GM19025 (cell line): ENCODE data around the gene FAM72B.
"Not testable (repeated sequence)": the region's sequence is repeated elsewhere in the genome, so short reads cannot be mapped to it uniquely, and the experiment has no call there.

Experiments used
- ATAC-seq: cut with Tn5 transposase; IDR thresholded peaks from one replicate; pipeline ENCODE4 v1.9.1; 2021; ENCODE audit warnings: mild to moderate bottlenecking, low read depth, moderate library complexity; ENCODE audit not compliant: unreplicated experiment

Gene FAM72B

DNA sequence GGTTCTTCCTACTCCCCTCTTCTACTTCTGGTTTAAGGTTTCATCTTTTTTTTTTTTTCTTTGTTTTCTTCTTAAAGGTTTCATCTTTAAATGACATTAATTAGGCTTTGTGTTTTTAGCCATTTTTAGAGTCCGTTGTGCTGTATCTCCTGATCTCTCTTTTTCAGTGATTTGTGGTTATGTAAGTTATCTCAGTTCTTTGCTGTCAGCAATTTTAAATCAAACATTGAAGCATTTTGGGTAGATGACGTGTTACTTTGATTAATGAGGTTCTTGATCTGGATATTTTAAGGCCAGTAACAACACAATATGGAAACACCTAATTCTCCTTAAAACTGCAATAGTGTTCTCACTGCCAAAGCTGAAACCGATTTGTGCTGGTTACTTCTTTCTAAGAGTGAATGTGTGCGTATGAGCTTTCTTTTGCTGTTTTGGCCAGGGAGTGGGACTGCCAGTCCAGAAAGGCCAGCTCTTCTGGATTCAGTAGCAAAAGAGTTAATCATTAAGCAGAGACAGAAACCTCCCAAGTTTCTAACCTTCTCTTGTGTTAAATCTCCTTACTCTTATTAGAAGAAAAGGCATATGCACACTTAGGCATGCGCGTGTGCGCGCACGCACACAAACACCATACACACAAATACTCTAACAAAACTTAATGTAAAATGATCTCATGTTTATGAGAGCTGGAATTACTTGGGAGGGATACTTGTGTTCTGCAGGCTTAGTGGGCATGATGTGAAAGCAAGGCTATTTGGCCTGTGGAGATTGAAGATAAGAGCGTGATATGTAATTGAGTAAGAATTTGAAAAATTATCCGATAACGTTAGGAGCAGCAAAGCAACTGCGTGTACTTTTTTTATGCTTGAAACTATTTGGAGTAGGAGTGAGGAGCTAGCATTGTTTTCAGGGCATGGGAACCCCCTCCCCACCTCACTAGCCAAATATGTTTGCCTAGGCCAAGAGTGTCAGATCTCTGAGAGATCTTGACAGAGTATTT is 17.1 kb upstream of the FAM72B start:
- ATAC-seq = not testable (repeated sequence)

DNA sequence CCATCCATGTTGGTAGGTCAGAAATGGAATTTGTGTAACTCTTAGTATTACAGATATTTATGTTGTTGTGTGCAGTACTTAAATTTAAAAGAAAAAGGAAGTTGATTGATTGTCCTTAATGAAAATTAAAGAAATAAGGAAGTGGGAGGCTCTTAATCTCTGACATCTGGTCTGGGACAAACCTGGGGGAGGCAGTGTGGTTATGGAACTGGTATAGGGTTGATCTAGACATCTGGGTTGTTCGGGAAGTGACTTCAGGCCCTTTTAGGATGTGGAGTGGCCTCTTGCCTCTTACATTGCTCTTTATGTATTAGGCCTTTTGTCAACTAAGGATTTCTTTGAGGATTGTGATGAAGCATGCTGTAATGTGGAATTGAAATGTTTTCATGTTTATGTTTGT is 16.1 kb upstream of the FAM72B start:
- not testable (repeated sequence) for ATAC-seq

DNA sequence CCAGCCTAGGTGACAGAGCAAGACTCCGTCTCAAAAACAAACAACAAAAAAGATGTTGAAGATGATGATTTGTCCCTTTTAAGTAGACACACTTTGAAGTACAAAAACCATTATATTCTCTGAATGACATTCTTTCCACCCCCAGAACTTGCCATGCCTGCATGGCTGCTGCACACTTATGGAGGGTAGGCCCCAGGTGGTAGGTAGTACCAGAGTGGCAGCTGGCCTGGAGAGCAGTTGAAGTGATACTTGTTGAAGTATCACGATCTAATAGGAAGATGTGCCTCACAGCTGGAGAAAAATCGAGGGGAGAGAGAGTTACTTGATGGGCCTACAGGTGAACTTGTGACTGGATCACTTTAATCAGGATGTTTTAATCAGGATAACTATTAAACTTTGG is 15.6 kb upstream of the FAM72B start:
- not testable (repeated sequence) for ATAC-seq

DNA sequence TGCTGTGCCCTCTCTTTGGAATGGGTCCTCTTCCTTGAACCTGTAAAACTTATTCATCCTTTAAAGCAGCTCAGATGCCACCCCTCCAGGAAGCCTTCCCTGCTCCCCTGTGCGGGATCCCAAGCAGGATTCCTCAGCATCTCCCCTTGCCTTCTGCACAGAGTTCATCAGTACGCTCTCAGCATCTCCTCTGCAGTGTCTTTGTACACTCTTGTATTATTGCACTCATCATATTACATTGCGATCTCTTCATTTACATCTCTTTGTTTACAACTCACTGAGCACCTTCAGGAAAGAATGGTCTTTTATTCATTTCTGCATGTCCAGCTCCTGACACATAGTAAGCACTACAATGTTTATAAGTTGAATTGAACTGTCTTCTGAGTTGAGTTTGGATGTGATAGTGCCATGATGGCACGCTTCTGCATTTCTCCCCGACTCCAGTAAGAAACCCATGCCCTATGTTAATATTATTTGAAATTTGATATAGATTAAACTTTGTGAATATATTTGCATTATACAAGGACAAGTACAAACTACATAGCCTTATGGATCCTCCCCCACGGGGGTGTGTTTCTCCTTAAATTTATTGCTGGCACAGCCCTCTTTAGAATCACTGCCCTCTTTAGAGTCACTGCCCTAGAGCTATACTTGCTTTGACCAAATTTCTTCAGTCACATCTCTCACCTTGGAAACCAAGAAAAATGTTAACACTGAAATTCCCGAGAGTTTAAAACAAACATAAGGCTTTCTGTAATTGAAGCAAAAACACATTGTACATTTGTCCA is 13.1 kb upstream of the FAM72B start:
- ATAC-seq = not testable (repeated sequence)

DNA sequence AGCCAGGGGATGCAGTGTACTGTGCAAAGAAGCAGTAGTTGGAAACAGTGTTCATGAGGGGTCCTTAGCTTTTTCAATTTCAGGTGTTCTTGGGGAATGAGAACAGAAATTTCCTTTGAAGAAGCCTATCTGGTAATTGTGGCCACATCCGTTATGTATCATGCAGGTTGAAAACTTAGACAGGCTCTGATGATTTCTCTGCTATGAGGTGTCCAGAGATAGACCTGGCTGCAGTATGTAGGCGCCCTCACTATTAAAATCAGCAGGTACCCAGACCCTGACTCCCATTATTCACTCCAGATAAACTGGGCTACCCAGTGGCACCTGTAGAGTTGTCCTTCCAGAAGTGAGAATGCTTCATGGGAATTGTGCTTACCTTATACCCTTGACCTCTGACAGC is 8.4 kb upstream of the FAM72B start:
- ATAC-seq = not testable (repeated sequence)

DNA sequence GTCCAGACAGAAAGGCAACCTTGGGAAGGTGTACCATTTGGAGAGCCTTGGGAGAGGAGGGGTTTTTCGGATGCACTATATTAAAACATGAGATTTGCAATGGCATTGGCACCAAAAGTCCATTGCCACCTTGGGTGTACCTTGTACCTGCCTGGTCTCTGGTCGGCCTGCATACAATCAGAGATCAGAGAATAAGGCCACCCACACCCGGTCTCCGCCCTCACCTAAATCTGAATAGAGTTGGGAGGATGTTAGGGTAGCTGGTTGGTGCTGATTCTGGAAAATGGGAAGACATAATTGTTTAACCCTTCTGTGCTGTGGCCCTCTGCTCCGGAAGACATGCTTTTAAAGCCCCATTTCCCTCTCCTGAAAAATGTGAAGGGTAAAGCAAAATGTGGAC is 3.8 kb upstream of the FAM72B start:
- not testable (repeated sequence) for ATAC-seq

DNA sequence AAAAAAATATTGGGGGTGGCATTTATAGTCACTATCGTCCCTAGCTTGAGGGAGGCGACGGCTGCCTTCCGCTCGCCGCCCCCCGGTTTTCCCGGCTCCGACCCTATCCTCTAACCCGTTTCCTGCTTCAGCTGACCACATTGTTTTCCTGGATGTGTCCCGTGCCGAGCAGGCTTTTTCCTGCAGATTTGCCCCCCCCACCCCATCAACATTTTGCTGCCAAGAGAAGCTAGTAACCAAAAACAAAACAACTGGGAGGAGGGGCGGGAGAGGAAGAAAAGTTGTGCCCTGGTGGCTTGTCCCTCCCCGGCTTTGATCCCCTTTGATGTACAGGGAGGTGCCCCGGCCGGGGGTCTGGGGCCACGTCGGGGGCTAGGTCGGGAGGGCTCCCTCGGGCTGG is 2.1 kb upstream of the FAM72B start:
- ATAC-seq = not testable (repeated sequence)

DNA sequence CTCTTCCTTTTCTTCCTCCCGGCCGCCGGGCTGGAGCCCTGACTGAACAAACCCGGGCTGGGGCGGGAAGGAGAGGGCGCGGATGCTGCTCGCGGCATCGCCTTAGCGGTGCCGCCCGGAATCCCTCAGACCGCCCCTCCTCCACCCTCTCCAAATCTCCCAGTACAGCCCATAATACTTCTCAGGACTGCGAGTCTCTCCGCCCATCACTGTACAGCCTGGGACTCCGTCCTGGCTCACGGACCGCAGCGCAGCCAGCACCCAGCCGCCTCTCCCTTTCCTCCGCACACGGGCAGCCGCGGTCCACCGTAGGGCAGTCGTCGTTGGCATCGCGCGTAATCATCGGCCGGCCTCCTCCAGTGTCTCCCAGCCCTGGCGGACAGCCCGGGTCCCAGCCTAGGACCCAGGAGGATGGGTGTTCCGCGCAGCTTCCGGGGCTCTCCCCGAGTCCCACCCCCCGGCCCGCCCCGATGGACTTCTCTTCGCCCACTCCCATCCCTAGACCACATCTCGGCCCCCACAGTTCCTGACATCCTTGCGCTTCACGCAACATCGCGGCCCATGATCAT is 1.1 kb upstream of the FAM72B start:
- not testable (repeated sequence) for ATAC-seq

DNA sequence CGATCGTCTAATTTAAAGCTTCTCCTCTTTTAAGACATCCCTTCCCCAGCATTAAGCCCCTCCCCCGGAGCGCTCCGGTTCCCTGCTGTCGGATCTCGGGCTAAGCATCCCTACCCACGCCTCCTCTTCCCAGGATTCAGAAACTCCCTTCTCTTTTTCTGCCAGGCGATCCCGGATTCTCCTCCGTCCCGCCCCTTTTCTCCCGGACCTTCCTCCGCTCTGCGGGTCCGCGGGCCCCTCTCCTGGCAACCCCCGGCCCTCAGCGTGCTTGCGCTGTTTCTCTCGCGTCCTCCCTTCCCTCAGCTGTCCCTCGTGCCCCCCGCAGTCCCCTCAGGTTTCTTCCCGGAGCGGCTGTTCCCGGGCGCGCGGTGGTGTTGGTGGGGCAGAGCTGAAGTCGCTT is 273 bp downstream of the FAM72B start:
- ATAC-seq = not testable (repeated sequence)

DNA sequence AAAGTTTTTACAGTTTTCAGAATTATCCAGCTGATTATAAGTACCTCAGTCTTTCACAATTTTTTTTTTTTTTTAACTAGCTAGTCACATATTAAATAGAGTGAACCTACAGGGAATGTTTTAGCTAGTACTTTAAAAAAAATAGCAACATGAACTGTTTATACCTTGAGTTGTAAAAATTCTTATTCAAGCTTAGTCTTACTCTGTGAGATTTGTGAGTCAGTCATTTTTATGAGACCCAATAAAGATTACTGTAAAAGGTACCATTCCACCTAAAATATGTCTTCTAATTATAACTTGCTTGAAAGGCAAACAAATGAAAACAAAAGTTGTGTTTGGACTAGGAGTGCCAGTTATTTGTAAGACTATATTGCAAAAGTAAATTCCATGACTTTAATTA is 5.9 kb downstream of the FAM72B start:
- ATAC-seq = not testable (repeated sequence)

DNA sequence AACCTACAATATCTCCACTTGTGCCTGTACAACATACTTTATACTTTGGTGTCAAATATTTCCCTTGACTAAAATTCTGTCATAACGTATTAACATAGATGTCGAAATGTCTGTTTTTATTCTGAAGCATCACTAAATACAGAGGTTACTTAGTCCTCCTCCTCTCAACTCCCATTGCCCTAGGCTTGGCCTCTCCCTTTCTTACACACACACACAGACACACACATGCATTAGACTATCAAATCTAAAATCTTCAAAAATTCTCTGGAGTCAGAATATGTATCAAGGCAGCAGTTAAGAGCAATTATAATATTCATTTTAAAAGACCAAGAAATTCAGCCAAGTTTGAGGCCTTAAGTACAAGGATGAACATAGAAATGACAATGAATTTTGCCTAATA is 7.5 kb downstream of the FAM72B start:
- ATAC-seq = not testable (repeated sequence)

DNA sequence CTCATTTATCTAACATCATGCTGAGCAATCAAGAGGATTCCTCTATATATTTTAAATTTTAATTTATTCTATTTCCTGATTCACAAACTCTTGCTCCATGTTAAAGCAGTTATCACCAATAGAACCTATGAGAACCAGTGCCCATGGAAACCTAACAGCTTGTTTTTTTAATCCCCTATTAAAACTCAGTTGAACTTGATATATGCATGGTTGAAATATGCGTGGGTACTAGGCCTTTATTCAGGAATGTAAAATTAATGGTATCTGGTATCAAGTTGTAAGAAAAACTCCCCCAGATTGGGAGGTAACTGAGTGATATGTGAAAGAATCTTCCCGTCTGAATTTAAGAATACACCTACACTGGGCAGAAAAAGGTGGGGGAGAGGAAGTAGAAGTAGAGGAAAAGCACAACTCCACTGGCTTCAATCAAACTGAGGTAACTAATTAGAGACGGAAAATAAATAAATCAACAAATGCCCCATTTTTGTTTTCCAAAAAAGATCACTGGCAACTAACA is 15.9 kb downstream of the FAM72B start:
- not testable (repeated sequence) for ATAC-seq

DNA sequence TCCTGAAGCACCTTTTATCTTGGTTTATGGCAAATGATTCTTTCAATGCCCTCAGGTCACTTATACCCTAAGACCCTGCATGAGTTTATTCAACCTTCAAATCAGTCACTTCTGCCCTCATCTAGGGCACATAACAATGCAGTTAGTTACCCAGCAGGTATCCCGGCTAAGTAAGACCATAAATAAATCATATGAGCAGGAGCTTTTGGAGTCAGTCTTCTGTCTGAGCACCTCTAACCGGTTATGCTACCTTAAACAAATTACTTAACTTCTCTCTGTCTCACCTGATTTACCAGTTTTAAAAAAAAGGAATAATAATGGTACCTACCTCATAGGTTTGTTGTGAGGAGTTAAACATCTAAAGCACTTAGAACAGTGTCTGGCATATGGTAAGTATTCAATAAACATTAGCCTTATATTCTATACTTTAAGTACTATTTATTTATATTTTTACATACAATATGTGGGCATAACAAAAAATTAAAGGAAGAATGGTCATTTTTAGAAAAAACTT is 16.9 kb downstream of the FAM72B start:
- not testable (repeated sequence) for ATAC-seq

DNA sequence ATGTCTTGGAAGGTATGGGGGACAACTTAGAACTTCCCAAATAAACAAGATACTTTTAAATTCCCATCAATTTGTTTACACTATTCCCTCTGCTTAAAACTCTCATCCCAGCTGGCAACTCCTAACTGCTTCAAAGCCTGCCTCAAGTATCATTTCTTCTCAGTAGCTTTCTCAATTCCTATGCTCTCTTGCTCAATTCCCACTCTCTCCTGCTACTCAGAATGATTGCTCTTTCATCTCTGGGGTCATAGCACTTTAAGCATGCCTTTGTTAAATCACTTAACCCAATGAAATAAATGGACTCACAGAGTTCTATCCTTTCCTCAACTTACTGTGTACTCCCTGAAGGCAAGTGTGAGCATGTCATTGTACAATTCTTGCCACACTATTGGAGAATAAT is 18.8 kb downstream of the FAM72B start:
- ATAC-seq = not testable (repeated sequence)

DNA sequence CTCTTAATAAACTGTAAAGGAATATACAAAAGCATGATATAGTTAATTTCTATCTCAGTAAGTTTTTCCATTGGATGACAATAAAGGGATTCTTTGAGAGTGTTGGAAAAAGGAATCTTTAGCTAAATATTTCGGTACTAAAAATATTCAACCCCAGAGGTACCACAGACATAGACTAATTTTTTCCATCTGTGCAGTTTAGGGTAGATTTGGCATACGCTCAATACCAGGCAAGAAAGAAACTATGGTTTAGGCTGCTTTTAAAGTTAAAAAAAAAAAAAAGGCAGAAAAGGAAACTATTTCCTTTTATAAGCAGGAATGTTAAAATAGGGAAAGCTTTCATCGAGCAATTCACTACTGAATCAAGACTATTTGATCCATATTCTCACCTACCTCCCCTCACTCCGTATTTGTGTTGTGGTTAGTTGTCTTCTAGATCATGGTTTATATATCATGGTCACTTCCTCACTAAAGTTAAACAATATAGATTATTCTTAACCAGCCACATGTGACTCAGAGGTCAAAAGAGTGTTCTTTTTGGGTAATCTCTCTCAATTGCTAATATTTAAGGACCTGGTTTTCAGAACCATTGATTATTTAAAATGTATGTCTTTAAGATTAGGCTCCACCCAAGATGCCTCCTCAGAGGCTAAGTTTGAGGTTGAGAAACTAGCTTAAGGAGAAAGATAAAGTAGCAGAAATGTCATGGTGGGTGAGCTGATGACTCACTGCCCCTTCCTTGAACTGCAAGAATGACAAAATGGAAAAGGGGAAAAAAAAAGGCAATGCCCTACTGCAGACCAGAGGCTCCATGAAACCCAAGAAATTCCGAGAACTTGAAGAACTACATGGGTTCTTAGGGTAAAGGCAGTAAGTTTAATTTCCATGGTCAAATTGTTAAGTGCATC is 20.0 kb downstream of the FAM72B start:
- ATAC-seq = not testable (repeated sequence)

DNA sequence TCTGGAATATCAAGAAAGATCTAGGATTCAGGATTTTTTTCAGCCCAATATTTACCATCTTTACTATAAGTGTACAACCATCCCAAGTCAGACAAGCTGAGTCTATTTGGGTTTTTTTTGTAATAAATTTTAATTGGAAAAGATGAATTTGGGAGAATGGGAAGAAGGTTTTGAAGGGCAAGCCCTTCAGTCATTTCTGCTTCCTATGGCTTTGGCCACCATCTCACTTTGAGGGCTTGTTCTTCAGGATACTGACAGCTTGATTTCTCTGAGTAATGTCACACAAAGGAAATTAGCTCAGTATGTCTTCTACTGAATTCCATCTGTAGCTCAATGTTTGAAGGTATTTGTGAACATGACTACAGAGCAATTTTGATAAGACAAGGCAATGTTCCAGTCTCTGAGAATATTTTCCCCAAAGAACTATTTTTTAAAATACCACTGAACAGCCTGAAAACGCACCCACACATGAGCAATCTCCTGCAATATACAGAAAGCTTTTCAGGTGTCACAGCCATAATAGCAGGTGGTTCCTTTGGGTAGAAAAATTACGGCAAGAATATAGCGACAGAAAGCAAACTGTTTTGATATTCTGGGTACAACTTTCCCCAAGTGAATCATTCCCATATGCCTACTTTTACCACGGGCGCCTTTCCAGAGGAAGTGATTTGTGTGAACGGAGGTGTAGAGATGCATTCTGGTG is 22.8 kb downstream of the FAM72B start:
- ATAC-seq = not testable (repeated sequence)

DNA sequence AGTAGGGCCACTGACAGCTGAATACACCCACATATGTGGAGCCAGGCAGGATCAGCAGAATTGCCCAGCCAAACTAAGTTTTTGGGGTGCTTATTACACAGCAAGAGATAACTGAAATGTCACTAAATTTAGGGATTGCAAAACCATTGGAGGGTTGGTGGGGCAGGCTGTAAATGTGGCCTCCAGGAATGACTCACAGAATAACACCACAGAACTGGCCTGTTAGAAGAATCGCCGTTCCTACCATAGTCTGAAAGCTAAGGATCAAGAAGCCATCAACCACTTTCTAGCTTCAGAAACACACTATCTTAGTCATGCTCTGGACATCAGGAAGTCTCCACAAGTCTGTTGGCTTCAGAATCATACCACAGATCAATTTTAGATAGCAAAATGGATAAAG is 24.0 kb downstream of the FAM72B start:
- ATAC-seq = not testable (repeated sequence)

DNA sequence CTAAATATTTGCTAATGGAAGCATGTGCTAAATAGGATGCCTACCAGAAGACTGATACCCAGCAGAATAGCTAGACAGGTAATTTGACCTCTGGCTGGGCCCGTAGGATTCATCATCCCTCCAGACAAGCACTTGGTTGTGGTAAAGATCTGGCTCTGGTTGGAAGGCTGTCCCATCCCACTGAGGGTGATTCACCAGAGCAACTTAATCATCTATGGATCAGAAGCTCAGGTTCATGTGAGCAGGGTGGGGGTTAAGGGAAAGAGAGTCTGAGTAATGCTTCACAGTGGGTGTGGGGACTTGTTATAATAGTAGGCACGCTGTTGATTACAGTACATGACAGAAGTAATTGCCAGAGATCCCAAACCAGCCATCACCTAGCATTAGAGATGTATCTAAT is 26.5 kb downstream of the FAM72B start:
- not testable (repeated sequence) for ATAC-seq
